Measurements from ENCODE around the gene NTNG2.

Gene NTNG2

GRCh38 chr9:132190966-132191365 lies 29.1 kb downstream of the NTNG2 start:
- H3K4me3 ChIP-seq (ENCODE audit: low read length) = no peak overlapping the region
- TF ChIP-seq, protein P1, sequence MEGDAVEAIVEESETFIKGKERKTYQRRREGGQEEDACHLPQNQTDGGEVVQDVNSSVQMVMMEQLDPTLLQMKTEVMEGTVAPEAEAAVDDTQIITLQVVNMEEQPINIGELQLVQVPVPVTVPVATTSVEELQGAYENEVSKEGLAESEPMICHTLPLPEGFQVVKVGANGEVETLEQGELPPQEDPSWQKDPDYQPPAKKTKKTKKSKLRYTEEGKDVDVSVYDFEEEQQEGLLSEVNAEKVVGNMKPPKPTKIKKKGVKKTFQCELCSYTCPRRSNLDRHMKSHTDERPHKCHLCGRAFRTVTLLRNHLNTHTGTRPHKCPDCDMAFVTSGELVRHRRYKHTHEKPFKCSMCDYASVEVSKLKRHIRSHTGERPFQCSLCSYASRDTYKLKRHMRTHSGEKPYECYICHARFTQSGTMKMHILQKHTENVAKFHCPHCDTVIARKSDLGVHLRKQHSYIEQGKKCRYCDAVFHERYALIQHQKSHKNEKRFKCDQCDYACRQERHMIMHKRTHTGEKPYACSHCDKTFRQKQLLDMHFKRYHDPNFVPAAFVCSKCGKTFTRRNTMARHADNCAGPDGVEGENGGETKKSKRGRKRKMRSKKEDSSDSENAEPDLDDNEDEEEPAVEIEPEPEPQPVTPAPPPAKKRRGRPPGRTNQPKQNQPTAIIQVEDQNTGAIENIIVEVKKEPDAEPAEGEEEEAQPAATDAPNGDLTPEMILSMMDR (IDR thresholded peaks at IDR 0.05; ENCODE audit: insufficient read depth, low read depth, low read length, missing control alignments) = no peak
- no peak for DNase-seq (ENCODE audit: low read depth)

- TF ChIP-seq, protein P1 (IDR thresholded peaks at IDR 0.05; ENCODE audit: insufficient read depth, low read depth, low read length, missing control alignments) = no peak
- DNase-seq (ENCODE audit: low read depth) = no peak
- H3K4me3 ChIP-seq (ENCODE audit: low read length) = no peak overlapping the region
Measured at GRCh38 chr9:132192728-132193127, 30.9 kb downstream of the NTNG2 start.

DNA sequence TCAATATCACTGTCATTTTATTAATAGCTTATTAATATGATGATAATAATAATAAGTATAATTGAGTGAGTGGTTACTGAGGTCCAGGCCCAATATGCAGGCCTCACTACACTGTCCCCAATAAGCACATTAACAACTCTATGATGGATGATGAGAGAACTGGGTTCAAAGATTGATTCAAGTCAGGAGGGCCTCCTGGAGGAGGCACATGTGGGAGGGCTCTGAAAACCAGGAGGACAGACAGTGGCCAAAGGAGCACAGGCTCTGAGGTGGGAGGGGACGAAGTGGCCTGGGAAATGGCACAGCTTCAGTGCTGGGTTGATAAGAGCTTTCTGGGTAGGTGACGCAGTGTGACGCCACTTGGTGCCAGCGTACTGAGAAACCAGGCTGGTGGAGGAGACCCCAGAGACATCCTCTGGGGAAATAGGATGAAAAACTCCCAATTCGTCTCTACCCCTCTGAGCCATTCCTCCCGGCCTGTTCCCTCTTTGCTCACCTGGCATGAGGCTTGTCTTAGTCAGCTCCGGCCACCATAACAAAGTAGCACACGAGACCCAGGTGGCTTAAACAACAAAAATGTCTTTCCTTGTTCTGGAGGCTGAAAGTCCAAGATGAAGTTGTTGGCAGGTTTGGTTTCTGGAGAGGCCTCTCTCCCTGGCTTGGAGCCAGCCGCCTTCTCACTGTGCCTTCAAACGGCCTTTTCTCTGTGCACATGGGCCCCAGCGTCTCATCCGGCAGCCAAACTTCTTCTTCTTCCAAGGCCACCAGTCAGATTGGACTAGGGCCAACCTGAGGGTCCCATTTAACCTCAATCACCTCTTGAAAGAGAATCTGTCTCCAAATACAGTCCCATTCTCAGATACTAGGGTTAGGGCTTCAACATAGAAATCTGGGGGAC lies 31.6 kb downstream of the NTNG2 start:
- TF ChIP-seq, protein P1 (IDR thresholded peaks at IDR 0.05; ENCODE audit: insufficient read depth, low read depth, low read length, missing control alignments) = no peak
- H3K4me3 ChIP-seq (ENCODE audit: low read length) = no peak overlapping the region
- DNase-seq (ENCODE audit: low read depth) = no peak

DNA sequence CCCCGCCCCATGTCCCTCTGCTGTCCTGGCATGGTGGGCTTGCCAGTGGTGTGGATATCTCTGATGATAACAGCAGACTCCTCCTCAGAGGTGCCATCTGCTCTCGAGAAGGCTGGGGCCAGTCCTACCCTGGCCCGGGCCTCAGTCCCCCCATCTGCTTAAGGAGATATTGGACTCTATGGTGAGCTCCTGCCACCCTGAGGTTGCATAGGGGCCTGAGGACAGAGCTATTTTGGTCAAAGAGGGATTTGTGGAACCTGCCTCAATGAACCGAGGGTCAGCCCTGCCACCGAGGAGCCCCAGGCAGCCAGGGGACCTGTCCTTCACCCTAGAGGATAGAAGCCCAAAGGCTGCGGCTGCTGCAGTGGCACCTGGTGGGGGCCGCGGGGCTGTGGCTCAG lies 32.6 kb downstream of the NTNG2 start:
- H3K4me3 ChIP-seq (ENCODE audit: low read length) = no peak overlapping the region

GRCh38 chr9:132197315-132197714 lies 35.5 kb downstream of the NTNG2 start:
- no peak for DNase-seq (ENCODE audit: low read depth)
- no peak overlapping the region for H3K4me3 ChIP-seq (ENCODE audit: low read length)
- TF ChIP-seq, protein P1 (IDR thresholded peaks at IDR 0.05; ENCODE audit: insufficient read depth, low read depth, low read length, missing control alignments) = no peak

More for the DNA sequence above, 32.6 kb downstream of the NTNG2 start:
- no peak for DNase-seq (ENCODE audit: low read depth)
- TF ChIP-seq, protein P1 (IDR thresholded peaks at IDR 0.05; ENCODE audit: insufficient read depth, low read depth, low read length, missing control alignments) = no peak

DNA sequence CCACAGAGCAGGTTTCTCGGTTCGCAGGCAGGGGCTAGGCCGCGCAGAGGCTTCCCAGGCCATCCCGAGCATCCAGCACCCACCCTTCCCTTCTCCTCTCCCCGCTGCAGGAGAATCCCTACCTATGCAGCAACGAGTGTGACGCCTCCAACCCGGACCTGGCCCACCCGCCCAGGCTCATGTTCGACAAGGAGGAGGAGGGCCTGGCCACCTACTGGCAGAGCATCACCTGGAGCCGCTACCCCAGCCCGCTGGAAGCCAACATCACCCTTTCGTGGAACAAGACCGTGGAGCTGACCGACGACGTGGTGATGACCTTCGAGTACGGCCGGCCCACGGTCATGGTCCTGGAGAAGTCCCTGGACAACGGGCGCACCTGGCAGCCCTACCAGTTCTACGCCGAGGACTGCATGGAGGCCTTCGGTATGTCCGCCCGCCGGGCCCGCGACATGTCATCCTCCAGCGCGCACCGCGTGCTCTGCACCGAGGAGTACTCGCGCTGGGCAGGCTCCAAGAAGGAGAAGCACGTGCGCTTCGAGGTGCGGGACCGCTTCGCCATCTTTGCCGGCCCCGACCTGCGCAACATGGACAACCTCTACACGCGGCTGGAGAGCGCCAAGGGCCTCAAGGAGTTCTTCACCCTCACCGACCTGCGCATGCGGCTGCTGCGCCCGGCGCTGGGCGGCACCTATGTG lies 36.1 kb downstream of the NTNG2 start:
- TF ChIP-seq, protein P1 (IDR thresholded peaks at IDR 0.05; ENCODE audit: insufficient read depth, low read depth, low read length, missing control alignments) = no peak
- DNase-seq (ENCODE audit: low read depth) = no peak

More for the DNA sequence above, 36.1 kb downstream of the NTNG2 start:
- H3K4me3 ChIP-seq (ENCODE audit: low read length) = no peak overlapping the region

Data from epithelial cell of esophagus (primary cell).